Stimulated activated CD4-positive, alpha-beta T cell treated with anti-CD3 and anti-CD28 coated beads, Interleukin-1b, Interleukin-23, amount 100 ng/mL, for 48 hours (primary cell): ENCODE results near the gene PNMT.
A peak's percentile ranks its signal among the peaks of the same experiment; 100 is the strongest.

Source experiments
- DNase-seq: peaks from one replicate; pipeline ENCODE4 v3.0.0-alpha.2; 2020

Gene PNMT

DNA sequence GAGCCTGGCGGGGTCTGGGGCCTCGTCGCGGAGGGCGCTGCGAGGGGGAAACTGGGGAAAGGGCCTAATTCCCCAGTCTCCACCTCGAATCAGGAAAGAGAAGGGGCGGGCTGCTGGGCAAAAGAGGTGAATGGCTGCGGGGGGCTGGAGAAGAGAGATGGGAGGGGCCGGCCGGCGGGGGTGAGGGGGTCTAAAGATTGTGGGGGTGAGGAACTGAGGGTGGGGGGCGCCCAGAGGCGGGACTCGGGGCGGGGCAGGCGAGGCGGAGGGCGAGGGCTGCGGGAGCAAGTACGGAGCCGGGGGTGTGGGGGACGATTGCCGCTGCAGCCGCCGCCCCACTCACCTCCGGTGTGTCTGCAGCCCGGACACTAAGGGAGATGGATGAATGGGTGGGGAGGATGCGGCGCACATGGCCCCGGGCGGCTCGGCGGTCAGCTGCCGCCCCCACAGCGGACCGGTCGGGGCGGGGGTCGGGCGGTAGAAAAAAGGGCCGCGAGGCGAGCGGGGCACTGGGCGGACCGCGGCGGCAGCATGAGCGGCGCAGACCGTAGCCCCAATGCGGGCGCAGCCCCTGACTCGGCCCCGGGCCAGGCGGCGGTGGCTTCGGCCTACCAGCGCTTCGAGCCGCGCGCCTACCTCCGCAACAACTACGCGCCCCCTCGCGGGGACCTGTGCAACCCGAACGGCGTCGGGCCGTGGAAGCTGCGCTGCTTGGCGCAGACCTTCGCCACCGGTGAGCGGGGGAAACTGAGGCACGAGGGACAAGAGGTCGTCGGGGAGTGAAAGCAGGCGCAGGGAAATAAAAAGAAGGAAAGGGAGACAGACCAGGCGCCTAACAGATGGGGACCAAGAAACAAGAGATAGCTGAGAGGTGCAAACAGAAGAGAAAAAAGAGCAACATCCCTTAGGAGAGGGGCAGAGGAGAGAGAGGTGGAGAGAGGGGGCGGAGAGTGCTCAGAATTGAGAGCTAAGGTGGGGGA lies at the start of gene PNMT:
TSS of gene PNMT (plus strand) at position 509 of the 980 bp plus-strand sequence. CDS start at position 532, 23 bp downstream.
- DNase-seq, result peak; percentile 64

GRCh38 chr17:39618956-39619785 lies 49.1 kb upstream of the PNMT start:
- no peak for DNase-seq

GRCh38 chr17:39619786-39620101 lies 48.5 kb upstream of the PNMT start:
- DNase-seq, result no peak

GRCh38 chr17:39621523-39622379 lies 46.5 kb upstream of the PNMT start:
- DNase-seq, result peak; percentile 85

DNA sequence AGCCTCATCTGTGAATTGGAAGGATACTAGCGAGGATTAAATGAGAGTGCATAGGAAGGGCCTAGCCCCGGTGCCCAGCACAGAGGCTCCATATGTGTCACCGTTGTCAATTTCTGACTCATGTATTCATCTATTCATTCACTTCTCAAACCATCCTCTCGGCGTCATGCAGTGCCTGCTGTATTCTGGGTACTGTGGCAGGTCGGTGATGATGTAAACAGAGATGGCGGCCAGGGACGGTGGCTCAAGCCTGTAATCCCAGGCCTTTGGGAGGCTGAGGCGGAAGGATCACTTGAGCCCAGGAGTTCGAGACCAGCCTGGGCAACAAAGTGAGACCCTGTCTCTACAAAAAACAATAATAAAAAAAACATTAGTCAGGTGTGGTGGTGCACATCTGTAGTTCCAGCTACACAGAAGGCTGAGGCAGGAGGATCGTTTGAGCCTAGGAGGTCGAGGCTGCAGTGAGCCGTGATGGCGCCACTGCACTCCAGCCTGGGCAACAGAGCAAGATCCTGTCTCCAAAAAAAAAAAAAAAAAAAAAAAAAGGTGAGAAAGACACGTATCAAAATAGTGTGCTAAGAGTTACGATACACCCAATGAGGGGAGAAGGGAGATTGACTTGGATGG lies 45.8 kb upstream of the PNMT start:
- DNase-seq, result peak; percentile 72

DNA sequence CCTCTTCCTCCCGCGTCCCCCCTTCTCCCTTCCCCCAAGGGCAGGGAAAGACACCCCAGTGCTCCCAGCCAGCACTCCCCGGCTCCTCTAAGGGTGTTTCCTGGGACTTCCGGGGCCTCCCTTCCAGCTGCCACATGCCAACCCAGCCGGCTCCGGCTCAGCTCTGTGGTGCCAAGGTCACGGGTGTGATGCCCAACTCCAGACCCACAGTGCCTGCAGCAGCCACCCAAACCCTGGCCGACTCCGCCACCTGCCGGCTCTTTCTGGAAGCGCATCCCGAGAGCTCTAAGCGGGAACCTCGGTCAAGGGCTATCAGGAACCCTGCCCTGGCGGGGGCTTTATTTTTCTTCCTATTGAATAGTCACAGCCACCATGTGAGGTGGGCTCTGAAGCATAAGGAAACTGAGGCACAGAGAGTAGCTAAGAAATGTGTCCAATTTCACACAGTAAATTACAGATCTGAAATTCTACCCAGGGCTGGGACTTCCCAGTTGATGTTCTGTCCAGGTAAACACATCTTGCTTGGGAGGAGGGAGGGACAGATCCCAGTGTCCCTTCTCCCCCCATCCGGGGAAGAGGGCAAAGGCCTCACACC lies 44.8 kb upstream of the PNMT start:
- DNase-seq, result peak; percentile 85

- no peak for DNase-seq
Measured at GRCh38 chr17:39624313-39624712, 43.9 kb upstream of the PNMT start.

DNA sequence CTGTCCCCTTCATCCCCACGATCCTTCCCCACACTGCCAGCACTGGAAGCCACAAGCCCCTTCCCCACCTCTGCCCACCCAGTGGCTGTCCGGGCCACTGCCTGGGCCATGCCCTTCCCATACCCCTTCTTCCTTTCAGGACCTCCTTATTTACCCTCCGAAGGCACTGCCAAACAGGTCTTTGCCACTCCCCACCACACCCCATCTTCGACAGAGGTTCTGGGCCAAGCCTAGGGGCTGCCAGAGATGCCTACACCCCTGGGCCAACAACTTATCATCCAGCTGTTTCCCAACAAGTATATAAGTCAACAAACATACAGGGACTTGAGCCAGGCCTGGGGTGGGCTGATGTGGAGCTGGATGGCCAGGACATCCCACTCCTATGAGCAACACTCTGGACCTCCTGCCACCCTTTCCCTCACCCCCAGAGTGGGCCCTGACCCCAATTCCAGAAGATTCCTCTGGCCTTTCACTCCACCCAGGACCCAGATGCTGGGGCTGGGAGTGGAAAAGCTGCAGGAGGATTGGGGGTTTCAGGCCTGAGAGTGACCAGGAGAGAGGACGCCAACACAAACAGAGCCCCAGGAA lies 43.0 kb upstream of the PNMT start:
- DNase-seq, result no peak

GRCh38 chr17:39626171-39627046 lies 41.8 kb upstream of the PNMT start, which contains the start of gene PPP1R1B:
Gene PPP1R1B (plus strand): TSS chr17:39626952. CDS start chr17:39627393, 441 bp downstream.
- DNase-seq, result peak; percentile 24

GRCh38 chr17:39627047-39627711 lies 41.1 kb upstream of the PNMT start:
- no peak for DNase-seq

GRCh38 chr17:39627712-39628516 lies 40.3 kb upstream of the PNMT start:
- no peak for DNase-seq

- no peak for DNase-seq
Measured at GRCh38 chr17:39628655-39629493, 39.4 kb upstream of the PNMT start.

GRCh38 chr17:39629494-39629880 lies 38.8 kb upstream of the PNMT start:
- DNase-seq, result no peak

GRCh38 chr17:39629898-39630297 lies 38.4 kb upstream of the PNMT start:
- no peak for DNase-seq

DNA sequence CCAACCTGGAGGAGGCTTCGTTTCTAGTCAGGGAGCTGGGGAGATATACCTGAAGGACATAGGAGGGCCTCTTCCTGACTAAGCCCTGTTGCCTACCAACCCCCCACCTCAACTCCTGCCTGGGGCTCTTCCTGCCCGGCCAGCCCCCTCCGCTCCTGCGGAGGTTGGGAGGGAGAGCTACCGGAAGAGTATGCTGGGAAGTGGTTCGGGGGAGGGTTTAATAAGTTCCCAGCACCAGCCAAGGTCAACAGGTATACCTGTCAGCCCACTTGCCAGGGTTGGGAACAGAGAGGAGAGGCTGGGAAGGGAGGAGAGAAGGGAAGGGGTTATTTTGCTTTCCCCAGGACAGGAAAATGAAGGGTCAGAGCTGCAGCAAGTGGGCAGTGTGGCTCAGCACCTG lies 36.9 kb upstream of the PNMT start:
- no peak for DNase-seq

DNA sequence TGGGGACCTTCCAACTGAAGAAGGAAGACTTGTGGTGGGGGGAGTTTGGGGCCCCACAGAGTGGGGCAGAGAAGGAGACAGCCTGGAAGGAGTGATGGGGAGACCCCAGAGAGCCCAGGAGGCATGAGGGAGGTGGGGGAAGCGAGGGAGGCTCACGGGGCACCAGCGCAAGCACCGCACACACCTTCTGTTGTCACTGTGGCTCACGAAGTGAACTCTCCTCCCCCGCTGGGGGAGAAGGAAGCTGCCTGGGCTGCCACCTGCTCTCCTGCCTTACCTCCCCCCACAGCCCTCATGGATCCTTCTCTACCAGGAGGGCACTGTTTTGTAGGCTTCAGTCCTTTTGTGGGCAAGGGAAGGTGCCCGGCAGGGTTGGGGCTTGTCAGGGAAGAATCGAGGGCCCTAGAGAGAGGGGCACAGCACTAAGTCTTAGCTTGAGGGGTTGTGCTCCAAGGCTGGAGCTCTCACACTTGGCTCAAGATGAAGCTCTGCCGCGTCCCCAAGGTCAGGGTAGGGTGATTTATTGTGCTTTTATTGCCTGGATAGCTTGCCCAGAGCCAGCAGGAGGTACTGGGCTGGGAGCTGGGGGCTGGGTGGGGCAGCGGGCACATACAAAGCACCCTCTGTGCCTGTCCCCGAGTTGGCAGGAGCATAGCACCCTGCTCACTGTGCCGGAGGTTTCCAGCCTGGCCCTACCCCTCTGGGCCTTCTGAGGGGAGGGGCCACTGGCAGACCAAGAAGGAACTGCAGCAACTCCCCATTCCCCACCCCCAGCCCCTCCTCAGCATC lies 35.9 kb upstream of the PNMT start:
- no peak for DNase-seq

DNA sequence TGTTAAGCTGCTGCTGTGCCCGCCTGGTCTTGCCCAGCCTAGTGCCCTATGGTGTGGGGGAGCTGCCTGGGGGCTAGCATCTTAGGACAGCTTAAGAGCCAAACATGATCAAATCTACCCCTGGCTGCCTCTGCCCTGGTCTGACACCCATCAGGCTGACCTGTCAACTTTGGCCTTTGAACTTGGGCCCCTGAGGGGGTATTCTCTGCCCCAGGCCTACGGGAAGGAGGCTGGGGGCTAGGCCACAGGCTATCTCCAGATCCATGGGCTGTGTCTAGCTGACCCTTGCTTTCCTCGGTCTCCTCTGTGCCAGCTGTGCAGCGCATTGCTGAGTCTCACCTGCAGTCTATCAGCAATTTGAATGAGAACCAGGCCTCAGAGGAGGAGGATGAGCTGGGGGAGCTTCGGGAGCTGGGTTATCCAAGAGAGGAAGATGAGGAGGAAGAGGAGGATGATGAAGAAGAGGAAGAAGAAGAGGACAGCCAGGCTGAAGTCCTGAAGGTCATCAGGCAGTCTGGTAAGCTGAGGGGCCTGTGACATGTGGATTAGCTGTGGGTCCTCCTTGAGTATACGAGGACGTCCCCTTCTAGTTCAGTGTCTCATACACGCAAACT lies 34.6 kb upstream of the PNMT start:
- DNase-seq, result no peak
